NB4 (cell line): ENCODE data around the gene RPTN.

Experiments used
- DNase-seq: peaks from one replicate; pipeline ENCODE4 v3.0.0; 2010; ENCODE audit warnings: low read depth
- H3K4me3 ChIP-seq: one replicate; pipeline ENCODE4 v1.5.1; 2011; ENCODE audit warnings: mild to moderate bottlenecking, low read depth, low read length, moderate library complexity
- MYC ChIP-seq: IDR thresholded peaks from 2 replicates; pipeline ENCODE4 v1.6.1; 2011; ENCODE audit warnings: low read depth, low read length
- POLR2A ChIP-seq: IDR thresholded peaks from 2 replicates; pipeline ENCODE4 v1.6.1; 2011; ENCODE audit warnings: mild to moderate bottlenecking; ENCODE audit not compliant: insufficient read length; ENCODE audit errors: extremely low read depth
- TF ChIP-seq, protein P1 (sequence below): IDR thresholded peaks from one replicate; pipeline ENCODE4 v1.5.1; 2012; ENCODE audit warnings: low read depth, low read length
- TF ChIP-seq, protein P2 (sequence below): IDR thresholded peaks from 2 replicates; pipeline ENCODE4 v1.6.1; 2011; ENCODE audit warnings: low read depth, low read length

RPTN gene

GRCh38 chr1:152109231-152109997 is 49.6 kb downstream of the RPTN start:
- TF ChIP-seq, protein P1, sequence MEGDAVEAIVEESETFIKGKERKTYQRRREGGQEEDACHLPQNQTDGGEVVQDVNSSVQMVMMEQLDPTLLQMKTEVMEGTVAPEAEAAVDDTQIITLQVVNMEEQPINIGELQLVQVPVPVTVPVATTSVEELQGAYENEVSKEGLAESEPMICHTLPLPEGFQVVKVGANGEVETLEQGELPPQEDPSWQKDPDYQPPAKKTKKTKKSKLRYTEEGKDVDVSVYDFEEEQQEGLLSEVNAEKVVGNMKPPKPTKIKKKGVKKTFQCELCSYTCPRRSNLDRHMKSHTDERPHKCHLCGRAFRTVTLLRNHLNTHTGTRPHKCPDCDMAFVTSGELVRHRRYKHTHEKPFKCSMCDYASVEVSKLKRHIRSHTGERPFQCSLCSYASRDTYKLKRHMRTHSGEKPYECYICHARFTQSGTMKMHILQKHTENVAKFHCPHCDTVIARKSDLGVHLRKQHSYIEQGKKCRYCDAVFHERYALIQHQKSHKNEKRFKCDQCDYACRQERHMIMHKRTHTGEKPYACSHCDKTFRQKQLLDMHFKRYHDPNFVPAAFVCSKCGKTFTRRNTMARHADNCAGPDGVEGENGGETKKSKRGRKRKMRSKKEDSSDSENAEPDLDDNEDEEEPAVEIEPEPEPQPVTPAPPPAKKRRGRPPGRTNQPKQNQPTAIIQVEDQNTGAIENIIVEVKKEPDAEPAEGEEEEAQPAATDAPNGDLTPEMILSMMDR, result no peak
- TF ChIP-seq MYC (no peak), POLR2A (no peak)
- TF ChIP-seq, protein P2, sequence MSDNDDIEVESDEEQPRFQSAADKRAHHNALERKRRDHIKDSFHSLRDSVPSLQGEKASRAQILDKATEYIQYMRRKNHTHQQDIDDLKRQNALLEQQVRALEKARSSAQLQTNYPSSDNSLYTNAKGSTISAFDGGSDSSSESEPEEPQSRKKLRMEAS, result no peak
- DNase-seq, result no peak
- peak overlapping the region; percentile 60 for H3K4me3 ChIP-seq

DNA sequence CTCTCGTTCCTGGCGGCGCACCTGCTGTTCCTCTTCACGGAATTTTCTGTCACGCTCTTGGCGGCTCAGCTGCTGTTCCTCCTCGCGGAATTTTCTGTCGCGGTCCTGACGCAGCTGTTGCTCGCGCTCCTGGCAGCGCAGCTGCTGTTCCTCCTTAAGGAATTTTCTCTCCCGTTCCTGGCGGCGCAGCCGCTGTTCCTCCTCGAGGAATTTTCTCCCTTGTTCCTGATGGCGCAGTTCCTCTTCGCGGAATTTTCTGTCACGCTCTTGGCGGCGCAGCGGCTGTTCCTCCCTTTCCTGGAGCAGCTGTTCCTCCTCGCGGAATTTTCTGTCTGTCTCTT is 50.2 kb downstream of the RPTN start:
- DNase-seq, result no peak
- TF ChIP-seq, protein P2, result no peak
- TF ChIP-seq POLR2A (no peak), MYC (no peak)
- H3K4me3 ChIP-seq, result no peak overlapping the region

GRCh38 chr1:152107984-152108881 is 50.8 kb downstream of the RPTN start:
- no peak for DNase-seq
- TF ChIP-seq, protein P1, result no peak
- TF ChIP-seq, protein P2, result no peak
- TF ChIP-seq POLR2A (no peak), MYC (no peak)
- no peak overlapping the region for H3K4me3 ChIP-seq

DNA sequence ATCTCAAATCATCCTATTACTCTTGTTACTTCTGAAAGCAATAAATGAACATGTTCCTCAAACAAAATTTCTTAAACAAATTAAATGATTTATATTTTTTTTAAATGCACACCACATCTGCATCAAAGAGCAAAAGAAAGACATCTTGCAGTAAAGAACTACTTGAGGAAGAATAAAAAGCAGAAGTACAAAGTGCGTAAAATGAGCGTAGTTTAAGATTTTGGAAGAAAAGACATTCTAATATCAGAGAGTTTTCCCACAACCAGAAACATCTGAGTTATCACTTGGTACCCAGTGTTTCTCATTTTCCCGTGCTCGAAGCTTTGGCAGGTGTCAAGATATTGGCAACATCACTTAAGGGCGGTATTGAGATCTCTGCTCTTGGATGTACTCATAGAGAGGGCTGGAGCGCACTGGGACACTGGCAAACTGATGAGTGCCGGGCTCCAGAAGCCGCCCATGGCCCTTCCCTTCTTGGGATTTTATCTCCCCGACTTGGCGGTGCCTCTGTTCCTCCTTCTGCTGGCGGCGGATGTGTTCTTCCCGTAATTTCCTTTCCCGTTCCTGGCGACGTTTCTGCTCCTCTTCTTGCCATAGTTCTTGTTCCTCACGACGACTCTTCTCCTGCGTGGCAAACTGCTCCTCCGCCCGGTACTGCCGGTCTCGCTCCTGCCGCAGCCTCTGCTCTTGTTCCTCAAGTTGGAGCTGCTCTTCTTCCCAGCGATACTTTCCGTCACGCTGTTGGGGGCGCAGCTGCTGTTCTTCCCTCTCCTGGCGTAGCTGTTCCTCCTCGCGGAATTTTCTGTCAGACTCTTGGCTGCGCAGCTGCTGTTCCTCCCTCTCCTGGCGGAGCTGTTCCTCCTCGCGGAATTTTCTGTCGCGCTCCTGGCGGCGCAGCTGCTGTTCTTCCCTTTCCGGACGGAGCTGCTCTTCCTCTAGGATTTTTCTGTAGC is 51.7 kb downstream of the RPTN start:
- no peak for TF ChIP-seq POLR2A
- TF ChIP-seq, protein P2, result no peak
- no peak for TF ChIP-seq MYC
- TF ChIP-seq, protein P1, result no peak
- H3K4me3 ChIP-seq, result no peak overlapping the region
- DNase-seq, result no peak

GRCh38 chr1:152104854-152105253 is 54.2 kb downstream of the RPTN start:
- no peak for DNase-seq
- no peak overlapping the region for H3K4me3 ChIP-seq
- TF ChIP-seq, protein P1, result no peak
- TF ChIP-seq, protein P2, result no peak
- no peak for TF ChIP-seq POLR2A
- no peak for TF ChIP-seq MYC
